Dermis blood vessel endothelial cell (primary cell): ENCODE results near the gene SKA1. TPM values are rescaled to one million over a fixed set of nuclear protein-coding genes. Genes with fewer than 3 reads are reported as not detected.
"Not testable (repeated sequence)": the region's sequence is repeated elsewhere in the genome, so short reads cannot be mapped to it uniquely, and the experiment has no call there.

ENCODE experiments used
- DNase-seq: peaks from one replicate; pipeline ENCODE4 v3.0.0; 2010
- total RNA-seq: library from RNA; depleted of rRNA; stranded (reverse); fragments of >200 nt; gene quantifications from 2 replicates; pipeline ENCODE4 v1.2.3, GENCODE V29; 2014

SKA1 gene
- total RNA-seq, 1 donor from 2014 or later = 4.6 TPM

- no peak for DNase-seq
These were observed 58.1 kb downstream of the SKA1 start for GRCh38 chr18:50432915-50433314.

DNA sequence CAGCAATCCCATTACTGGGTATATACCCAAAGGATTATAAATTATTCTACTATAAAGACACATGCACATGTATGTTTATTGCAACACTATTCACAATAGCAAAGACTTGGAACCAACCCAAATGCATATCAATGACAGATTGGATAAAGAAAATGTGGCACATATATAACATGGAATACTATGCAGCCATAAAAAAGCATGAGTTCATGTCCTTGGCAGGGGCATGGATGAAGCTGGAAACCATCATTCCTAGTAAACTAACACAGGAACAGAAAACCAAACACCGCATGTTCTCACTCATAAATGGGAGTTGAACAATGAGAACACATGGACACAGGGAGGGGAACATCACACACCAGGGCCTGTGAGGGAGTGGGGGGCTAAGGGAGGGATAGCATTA is 61.9 kb downstream of the SKA1 start:
- not testable (repeated sequence) for DNase-seq

DNA sequence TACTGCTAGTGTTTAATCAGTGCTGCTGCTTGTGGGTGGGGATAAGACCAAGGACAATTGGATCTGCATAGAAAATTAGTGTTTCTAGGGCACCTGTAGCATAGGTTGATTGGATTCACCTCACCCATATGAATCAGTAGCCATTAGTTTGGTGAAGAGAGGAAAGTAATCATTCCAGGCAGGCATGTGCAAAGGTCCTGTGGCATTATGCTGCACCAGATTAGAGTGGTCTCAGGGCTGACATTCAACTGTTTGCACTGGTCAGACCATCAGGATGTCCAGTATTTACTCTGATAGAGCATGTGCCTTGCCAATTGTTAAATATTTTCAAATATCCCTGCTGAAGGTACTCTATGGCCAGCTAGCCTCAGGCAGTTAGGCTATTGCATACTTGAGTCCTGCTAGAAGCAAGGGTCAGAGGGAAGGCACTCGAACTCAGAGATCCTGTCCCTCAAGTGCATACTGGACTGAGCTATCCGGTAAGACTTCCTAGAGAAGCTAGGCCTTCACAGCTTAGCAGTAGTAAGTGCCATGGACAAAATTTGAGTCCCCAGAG is 64.7 kb downstream of the SKA1 start:
- no peak for DNase-seq

- DNase-seq = no peak
These were observed 66.2 kb downstream of the SKA1 start for GRCh38 chr18:50441016-50441415.

- DNase-seq = peak; percentile 12
These were observed 66.7 kb downstream of the SKA1 start for GRCh38 chr18:50441501-50441900.

Other genes starting within 250 kb of the SKA1 start
- gene MYO5B, start 179.9 kb upstream of the SKA1 start, total RNA-seq = 0.70 and 0.85 TPM in 2 replicates
- under 0.01 and 0.14 TPM in 2 replicates for gene CFAP53, start 108.6 kb upstream of the SKA1 start, total RNA-seq
- 68.7 and 74.9 TPM in 2 replicates for gene MBD1, start 93.5 kb upstream of the SKA1 start, total RNA-seq
- gene CXXC1, start 87.4 kb upstream of the SKA1 start, total RNA-seq = 49.7 and 51.3 TPM in 2 replicates
- gene MAPK4, start 185.0 kb downstream of the SKA1 start, total RNA-seq = not detected in 2 replicates